ENCODE results near the gene GPC6.

The GPC6 gene

DNA sequence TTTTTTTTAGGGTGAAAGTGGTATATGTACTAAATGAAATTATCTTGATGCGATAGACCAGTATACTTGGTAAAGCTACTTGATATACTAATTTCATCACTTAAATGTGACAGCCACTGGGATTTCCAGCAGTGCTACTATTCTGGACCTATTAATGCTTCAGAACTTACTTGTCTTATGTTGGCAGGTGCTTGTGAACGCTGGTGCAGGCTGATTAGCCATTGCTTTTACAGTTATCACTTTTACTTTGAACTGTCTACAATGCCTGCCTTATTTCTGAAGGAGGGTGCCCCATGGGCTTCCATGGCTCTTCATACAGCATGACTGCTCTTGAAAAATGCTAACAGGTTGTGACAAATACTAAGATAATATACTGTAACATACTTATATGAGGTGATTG is 294.7 kb downstream of the GPC6 start:
- DNase-seq, result no peak

DNA sequence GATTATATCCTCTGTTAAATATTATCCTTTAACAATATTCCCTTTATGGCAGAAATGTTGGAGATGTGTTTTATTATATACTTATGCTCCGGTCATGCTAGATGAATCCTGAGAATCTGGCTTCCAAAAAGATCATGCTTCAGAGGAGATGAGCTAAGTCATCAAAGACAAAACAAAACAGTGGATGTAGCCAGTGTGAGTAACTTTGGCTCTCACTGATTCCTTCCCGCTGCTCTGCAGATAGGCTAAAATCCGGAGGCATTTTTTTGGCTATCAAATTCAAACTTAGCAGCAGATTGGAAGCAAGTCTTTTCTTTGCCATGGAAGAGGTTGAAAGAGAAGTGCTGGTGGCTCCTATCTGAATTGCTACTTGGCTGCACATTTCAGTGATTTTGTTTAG is 295.9 kb downstream of the GPC6 start:
- DNase-seq, result no peak

DNA sequence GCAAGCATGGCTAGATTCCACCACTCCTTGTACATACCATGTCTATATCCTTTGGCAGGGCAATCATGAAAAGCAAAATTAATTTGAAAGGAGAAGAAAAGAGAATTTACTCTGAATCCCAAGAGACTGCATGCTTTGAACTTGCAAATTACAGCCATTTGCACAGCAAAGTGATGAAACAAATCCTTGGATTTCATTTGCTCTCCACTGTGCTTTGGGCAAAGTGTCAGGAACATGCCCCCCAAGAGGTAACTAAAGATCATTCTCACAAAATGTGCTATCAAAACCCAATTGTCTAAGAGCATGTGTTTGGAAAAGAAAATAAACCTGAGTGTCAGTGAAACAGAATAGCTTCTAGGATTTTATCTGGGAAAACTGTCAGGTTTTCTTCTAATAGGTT is 298.5 kb downstream of the GPC6 start:
- no peak for DNase-seq

DNA sequence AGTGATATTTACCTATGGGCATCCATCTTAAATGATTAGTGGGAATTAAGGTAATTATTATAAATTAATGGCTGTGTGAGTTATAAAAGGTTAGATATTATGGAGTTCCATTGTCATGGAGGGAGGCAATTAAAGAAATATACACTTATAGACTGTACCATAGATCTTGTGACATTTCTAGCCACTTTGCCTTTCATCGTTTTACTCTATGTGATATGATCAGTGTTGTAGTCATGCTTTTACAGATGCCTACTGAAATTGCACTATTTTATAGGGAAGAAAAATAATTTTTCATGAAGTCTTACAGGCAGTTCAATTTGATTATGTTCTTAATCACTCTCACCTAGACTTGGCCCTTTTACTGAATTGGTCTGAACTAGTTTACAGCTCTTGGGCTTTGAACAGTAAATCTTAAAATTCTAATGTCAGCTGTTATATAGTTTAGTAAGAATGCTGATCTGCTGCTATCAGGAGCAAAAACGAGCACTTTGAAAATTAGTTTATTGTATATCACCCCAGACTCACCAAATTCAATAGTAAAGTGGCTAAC is 301.2 kb downstream of the GPC6 start:
- DNase-seq, result no peak

DNA sequence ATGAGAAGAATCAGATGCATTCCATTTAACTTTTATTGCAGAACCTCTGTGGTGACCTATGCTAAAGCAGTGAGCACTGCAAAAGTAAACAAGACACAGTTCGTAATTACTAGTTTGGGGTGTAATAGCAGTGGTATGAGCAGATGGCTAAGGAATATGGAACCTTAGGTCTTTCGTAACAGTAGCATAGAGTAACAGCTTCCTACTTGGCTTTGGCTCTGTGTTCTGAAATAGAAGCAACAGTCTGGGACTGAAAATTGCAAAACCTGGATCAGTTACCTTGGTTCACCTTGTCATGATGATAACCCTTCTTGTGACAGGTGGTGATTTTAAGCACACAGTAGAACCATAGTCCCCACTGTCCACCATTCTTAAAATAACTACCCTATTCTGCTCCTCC is 303.4 kb downstream of the GPC6 start:
- no peak for DNase-seq

GRCh38 chr13:93534181-93534700 is 307.6 kb downstream of the GPC6 start:
- DNase-seq, result no peak

- DNase-seq, result no peak
Observed at GRCh38 chr13:93535251-93535650, 308.6 kb downstream of the GPC6 start.

DNA sequence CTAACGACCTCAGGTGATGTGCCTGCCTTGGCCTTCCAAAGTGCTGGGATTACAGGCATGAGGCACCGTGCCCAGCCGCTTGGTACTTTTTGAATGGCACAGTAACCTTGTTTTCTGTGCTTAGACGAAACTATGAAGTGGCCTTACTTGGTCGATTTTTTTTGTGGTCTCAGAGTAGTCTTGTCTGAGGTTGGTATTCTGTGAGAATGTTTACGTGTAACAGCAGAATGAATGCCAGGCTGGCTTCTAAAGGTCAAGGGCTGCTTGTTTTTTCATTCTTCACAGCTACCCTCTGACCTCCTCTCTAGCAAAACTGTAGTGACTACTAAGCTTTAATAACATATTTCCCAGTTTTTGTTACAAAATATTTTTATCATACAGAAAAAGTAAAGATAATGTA is 313.3 kb downstream of the GPC6 start:
- no peak for DNase-seq

- no peak for DNase-seq
Observed at GRCh38 chr13:93547886-93548285, 321.3 kb downstream of the GPC6 start.

DNA sequence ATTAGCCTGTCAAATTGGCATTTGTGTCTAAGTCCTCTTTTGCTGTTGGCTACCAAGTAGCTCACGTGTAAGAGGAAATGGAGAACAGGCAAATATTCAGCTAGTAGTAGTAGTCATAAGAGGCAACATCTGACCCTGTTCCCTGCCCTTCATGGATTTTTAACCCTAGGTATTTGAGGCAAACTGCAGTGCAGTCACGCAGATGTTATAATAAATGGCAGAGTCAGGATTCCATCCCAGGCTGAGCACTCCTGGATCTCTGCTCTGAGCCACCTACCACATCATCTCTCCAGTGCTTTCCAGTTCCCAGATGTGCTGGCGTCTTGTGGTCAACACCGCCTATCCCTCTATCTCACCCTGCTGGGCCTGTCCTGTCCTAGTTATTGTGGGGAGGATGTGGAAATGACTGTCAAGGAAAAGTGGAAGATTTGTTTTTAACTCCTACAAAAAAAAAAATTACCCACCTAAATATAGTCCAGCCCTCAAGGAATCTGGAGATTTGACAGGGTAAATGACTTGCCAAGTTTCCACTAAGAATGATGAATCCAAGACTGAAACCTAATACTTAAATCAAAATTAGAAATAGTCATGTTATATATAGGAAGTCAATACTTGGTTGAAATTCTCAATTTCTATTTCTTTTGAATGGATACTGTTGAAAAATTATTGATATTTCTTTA is 322.9 kb downstream of the GPC6 start:
- DNase-seq, result no peak

- DNase-seq, result no peak
Observed at GRCh38 chr13:93550236-93550635, 323.6 kb downstream of the GPC6 start.

DNA sequence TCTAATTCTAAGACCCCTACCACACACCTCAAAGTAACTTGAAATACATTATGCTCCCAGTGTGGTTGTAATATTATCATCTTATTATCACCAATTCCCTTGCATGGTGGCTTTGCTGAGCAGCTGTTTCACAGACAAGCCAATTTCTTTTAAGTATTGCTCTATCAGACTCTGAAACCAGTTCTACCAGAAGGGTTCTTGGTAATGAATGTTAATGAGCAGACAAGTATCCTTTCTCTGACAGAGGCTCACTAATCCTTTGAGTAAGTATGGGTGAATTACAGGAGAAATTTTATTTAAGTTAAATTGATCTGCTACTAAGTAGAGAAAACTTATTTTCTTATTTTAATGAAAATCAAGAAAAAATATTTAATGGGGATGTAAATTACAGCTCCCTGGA is 326.0 kb downstream of the GPC6 start:
- DNase-seq, result no peak

DNA sequence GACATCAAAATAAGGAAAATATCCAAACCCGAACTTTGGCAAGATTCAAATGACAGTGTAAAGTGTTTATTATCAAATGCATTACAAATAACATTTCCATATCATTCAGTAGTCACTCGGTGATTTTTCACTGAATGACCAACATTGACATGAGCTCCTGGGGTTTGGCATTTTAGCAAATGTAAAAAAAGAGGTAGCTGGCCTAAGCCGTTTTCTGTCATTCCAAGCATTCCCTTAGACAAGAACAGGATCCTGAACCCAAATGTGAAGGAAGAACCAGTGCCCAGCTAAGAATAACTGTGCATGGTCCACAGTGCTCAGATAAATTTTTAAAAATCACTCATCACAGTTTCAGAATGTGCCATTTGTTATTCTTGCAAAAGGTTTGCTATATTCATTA is 327.9 kb downstream of the GPC6 start:
- no peak for DNase-seq

- DNase-seq, result no peak
Observed at GRCh38 chr13:93558637-93559036, 332.0 kb downstream of the GPC6 start.

GRCh38 chr13:93559718-93560117 is 333.1 kb downstream of the GPC6 start:
- no peak for DNase-seq

DNA sequence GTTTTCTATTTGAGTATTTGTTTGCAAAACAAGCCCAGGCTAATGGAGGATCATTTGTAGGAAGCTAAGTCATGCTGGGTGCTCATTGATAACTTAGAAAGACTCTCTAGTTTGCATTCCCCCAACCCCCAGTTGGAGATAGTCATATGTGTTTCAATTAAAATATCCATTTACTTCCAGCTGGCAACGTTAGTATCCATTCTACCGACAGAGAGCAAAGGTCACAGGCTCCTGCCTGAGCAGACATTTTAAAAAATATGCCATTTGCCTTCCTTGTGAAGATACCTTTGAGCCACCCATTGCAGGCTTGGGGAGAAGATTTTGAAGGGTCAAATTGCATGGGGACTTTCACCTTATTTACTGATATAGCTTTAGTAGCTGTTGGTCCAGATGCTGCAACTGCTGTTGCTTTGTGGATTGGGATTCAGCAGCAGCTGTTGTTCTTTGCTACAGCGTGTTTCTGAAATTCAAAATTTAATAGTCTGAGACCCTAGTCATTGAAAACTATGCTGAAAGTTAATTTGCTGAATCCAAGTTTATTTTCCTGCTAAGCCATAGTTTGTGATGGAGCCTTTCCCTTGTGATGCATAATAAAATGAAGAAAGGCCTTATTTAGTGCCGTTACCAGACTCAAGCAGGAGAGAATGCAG is 335.1 kb downstream of the GPC6 start:
- DNase-seq, result no peak

DNA sequence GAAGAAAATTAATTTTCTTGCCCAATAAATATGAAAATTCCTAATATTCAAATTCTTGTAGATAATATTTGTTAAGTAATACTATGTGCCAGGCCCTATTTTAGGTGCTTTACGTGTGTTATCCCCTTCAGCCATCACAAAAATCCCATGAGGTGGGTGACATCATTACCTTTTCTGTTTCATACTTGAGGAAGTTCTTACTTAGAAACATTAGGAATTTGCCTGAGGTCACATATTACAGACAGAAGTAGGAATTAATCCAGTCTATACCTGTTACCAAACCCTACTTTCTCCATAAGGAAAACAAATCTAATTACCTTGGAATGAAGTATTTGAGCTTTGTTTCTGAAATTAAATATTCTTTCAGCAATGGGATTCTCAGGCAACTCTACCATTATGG is 336.1 kb downstream of the GPC6 start:
- no peak for DNase-seq

- DNase-seq, result no peak
Observed at GRCh38 chr13:93577105-93577504, 350.5 kb downstream of the GPC6 start.

DNA sequence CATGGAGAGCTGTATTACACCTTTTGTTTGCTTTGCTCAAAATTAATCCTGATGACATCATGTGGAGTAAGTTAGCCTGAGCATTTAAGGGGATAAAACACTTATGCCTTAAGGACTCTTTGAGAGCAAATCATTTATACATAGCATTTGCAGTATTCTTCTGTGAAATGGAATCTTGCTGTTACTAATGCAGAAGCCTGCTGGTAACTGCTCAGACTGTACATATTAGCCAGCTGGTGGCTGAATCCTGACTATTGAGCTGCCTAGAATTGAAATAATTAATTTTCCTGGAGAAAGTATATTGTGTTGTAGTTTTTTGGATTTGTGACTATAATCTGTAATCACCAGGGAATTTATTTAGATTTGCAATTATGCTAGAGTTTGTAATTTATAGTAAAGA is 363.2 kb downstream of the GPC6 start:
- DNase-seq, result no peak

DNA sequence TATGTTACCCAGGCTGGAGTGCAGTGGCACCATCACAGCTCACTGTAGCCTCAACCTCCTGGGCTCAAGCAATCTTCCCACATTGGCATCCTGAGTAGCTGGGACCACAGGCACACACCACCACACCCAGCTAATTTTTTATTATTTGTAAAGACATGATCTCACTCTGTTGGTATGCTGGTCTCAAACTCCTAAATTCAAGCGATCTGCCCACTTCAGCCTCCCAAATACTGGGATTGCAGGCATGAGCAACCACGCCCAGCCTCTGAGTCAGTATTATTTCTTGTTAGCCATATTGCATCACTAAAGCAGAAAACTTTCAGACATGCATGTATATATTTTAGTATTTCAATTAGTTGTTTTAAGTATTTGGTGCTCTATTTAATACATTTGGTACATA is 376.4 kb downstream of the GPC6 start:
- no peak for DNase-seq

DNA sequence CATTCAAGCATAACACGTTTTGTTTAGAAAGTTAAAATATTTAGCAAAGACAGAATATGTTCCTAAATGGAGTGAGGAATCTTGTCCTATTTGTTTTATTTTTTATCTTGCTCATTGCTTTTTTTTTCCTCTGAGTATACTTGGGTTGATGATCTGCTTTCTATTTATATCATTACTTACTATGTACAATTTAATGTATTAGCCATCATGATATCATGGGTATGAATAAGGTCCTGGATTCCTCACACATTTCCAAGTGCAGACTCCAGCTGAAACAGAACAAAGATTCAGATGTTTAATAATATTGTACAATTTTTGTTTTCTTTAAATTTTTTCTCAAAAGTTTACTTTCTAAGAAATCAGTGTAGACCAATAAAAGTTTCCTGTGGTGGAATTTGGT is 388.2 kb downstream of the GPC6 start:
- DNase-seq, result no peak

- no peak for DNase-seq
Observed at GRCh38 chr13:93620181-93620765, 393.7 kb downstream of the GPC6 start.

DNA sequence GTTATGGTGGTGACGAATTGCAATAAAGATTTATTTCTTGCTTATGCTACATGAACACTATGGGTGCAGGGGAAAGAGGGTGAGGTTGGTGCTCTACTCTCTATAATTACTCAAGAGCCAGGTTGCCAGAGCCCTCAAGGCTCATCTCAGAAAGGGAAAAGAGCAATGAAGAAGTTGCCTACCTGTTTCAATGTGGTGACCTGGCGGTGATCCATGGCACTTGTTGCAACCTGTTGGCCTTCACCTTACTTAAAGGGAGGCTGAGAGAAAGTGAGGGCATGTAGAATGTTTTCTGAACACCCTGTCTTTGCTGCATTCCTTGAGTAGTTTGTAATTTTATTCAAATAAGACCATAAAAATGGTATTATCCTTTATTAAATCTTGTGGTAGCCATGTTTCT is 394.4 kb downstream of the GPC6 start:
- no peak for DNase-seq

GRCh38 chr13:93621966-93622365 is 395.4 kb downstream of the GPC6 start:
- DNase-seq, result no peak

Measured in stimulated activated CD4-positive, alpha-beta T cell treated with anti-CD3 and anti-CD28 coated beads, Interleukin-4, amount 100 ng/mL, for 24 hours (primary cell).